Measurements from ENCODE around the gene AHSP.

- TF ChIP-seq CTCF (IDR thresholded peaks at IDR 0.05; ENCODE audit: low read depth, low read length) (no peak), POLR2A (IDR thresholded peaks at IDR 0.05; ENCODE audit: extremely low read depth, insufficient read length) (no peak), MYC (IDR thresholded peaks at IDR 0.05; ENCODE audit: low read depth, low read length) (no peak)
- TF ChIP-seq, protein P1, sequence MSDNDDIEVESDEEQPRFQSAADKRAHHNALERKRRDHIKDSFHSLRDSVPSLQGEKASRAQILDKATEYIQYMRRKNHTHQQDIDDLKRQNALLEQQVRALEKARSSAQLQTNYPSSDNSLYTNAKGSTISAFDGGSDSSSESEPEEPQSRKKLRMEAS (IDR thresholded peaks at IDR 0.05; ENCODE audit: low read depth, low read length): no peak
Measured at GRCh38 chr16:31483081-31483480, 44.6 kb upstream of the AHSP start, which contains the start of gene SLC5A2.
